Lower leg skin (tissue), 4 donors: Measurements from ENCODE around the gene AKR1C1. TPM values are rescaled to one million over a fixed set of nuclear protein-coding genes. Genes with fewer than 3 reads are reported as not detected.
"Not testable (repeated sequence)": the region's sequence is repeated elsewhere in the genome, so short reads cannot be mapped to it uniquely, and the experiment has no call there.

Experiments
- DNase-seq, 2 donors: peaks; one replicate each; pipeline ENCODE4 v3.0.0-alpha.2; 2019; ENCODE audit warnings: low spot score in 2 of 2
- H3K4me3 ChIP-seq: fragments of 200-600 bp; sonication (generic); 2 replicates; pipeline ENCODE4 v1.5.1; 2017; ENCODE audit warnings: mild to moderate bottlenecking, low read depth; ENCODE audit not compliant: poor library complexity, severe bottlenecking
- CTCF ChIP-seq, 3 donors: fragments of 450-650 bp; IDR thresholded peaks; one replicate each; pipeline ENCODE4 v1.5.1; 2016; ENCODE audit warnings: antibody characterized with exemption in 3 of 3, mild to moderate bottlenecking in 3 of 3, moderate library complexity in 2 of 3
- POLR2A ChIP-seq, 2 donors: fragments of 450-650 bp; IDR thresholded peaks; one replicate each; pipeline ENCODE4 v1.6.1; 2016 to 2017; ENCODE audit warnings: antibody characterized with exemption in 2 of 2, mild to moderate bottlenecking in 1 of 2, moderate library complexity in 1 of 2
- WGBS, 2 donors: methylation state at CpG; one replicate each; pipeline ENCODE4 v1.1.5; 2018; 5-methylcytosine and 5-hydroxymethylcytosine counted together
- intact Hi-C: fragments of 100-400 bp; cut with DNase I; formaldehyde crosslinking; loops from one replicate; pipeline ENCODE4 v1.15.0; 2023; ENCODE audit warnings: low total_unique reads
- total RNA-seq, 4 donors: library from RNA; depleted of rRNA; stranded (reverse); fragments of >200 nt; gene quantifications; one replicate each; pipeline ENCODE4 v1.1.0, GENCODE V29; 2016

The AKR1C1 gene
- total RNA-seq: 10 to 100 TPM; 16.3 to 44.4 (median 31.3) TPM

GRCh38 chr10:4962876-4963814 lies at the start of gene AKR1C1:
TSS of gene AKR1C1 (plus strand) at chr10:4963415. CDS start at chr10:4963445, 30 bp downstream.
- intact Hi-C loops, H3K4me3 ChIP-seq, DNase-seq: not testable (repeated sequence)
- 23 to 27% methylated on average over 6 to 7 of the region's 7 CpGs for WGBS, 2 donors

- no peak for DNase-seq
- no peak for TF ChIP-seq POLR2A (IDR thresholded peaks at IDR 0.05)
- TF ChIP-seq CTCF (IDR thresholded peaks at IDR 0.05): no peak
- 60 to 63% methylated on average over 6 of the region's 6 CpGs for WGBS, 2 donors
- no peak overlapping the region for H3K4me3 ChIP-seq
- intact Hi-C loops: no loop called here
These were observed 48.9 kb upstream of the AKR1C1 start for GRCh38 chr10:4914213-4914850.

GRCh38 chr10:4916086-4916716 lies 47.0 kb upstream of the AKR1C1 start:
- DNase-seq: no peak
- intact Hi-C loops: no loop called here
- TF ChIP-seq CTCF (IDR thresholded peaks at IDR 0.05): no peak
- TF ChIP-seq POLR2A (IDR thresholded peaks at IDR 0.05): no peak
- H3K4me3 ChIP-seq: no peak overlapping the region
- 82 to 89% methylated on average over 3 of the region's 3 CpGs for WGBS, 2 donors

- intact Hi-C loops: no loop called here
- 33 to 77% methylated on average over 1 of the region's 1 CpG for WGBS, 2 donors
- no peak overlapping the region for H3K4me3 ChIP-seq
- TF ChIP-seq CTCF (IDR thresholded peaks at IDR 0.05): no peak
- no peak for TF ChIP-seq POLR2A (IDR thresholded peaks at IDR 0.05)
- DNase-seq: no peak
These were observed 45.0 kb upstream of the AKR1C1 start for GRCh38 chr10:4918236-4918635.

GRCh38 chr10:4924482-4924881 lies 38.7 kb upstream of the AKR1C1 start:
- DNase-seq, H3K4me3 ChIP-seq, intact Hi-C loops: not testable (repeated sequence)

GRCh38 chr10:4926400-4926799 lies 36.8 kb upstream of the AKR1C1 start:
- H3K4me3 ChIP-seq: no peak overlapping the region
- intact Hi-C loops: no loop called here
- DNase-seq: no peak
- no peak for TF ChIP-seq CTCF (IDR thresholded peaks at IDR 0.05)
- no peak for TF ChIP-seq POLR2A (IDR thresholded peaks at IDR 0.05)
